Stimulated activated CD4-positive, alpha-beta T cell treated with anti-CD3 and anti-CD28 coated beads, Interleukin-15, amount 100 ng/mL, for 48 hours (primary cell): ENCODE data around the gene RNF130.
"Not testable (repeated sequence)": the region's sequence is repeated elsewhere in the genome, so short reads cannot be mapped to it uniquely, and the experiment has no call there.

Experiments
- DNase-seq, 2 donors: peaks; one replicate each; pipeline ENCODE4 v3.0.0-alpha.2; 2020; ENCODE audit warnings: low read depth in 2 of 2

RNF130 gene

DNA sequence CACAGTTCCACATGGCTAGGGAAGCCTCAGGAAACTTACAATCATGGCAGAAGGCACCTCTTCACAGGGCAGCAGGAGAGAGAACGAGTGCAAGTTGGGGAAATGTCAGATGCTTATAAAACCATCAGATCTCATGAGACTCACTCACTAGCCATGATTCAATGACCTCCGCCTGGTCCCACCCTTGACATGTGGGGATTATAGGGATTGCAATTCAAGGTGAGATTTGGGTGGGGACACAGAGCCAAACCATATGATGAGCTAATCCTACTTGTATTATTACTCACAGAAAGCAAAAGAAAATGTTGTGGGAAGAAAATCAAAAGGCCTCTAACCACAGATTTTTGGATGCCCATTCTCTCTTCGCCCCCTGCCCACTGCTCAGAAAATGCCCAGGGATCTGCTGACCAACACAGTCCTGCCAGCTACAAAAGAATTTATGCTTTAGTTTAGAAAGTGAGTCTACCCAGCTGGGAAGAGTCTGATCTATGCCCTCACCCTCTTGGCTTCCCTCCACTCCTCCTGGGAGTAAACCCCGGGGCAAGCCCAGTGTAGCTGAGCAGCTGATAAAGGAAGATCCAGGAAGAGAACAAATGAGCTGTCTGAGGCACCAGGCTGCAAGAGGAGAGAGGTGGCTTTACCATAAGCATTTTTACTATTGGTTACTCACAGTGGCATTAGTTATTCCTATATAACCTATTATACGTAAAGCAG, 53.1 kb downstream of the RNF130 start:
- DNase-seq = no peak

DNA sequence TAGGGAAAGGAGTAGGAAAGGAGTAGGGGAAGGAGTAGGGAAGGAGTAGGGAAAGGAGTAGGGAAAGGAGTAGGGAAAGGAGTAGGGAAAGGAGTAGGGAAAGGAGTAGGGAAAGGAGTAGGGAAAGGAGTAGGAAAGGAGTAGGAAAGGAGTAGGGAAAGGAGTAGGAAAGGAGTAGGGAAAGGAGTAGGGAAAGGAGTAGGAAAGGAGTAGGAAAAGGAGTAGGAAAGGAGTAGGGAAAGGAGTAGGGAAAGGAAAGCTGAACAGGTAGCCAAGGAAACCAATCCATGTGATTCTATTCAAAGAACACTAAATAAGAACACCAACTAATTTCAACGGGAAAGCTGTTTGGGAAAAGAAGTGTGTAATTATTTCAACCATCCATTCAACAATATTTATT, 56.0 kb downstream of the RNF130 start:
- not testable (repeated sequence) for DNase-seq

DNA sequence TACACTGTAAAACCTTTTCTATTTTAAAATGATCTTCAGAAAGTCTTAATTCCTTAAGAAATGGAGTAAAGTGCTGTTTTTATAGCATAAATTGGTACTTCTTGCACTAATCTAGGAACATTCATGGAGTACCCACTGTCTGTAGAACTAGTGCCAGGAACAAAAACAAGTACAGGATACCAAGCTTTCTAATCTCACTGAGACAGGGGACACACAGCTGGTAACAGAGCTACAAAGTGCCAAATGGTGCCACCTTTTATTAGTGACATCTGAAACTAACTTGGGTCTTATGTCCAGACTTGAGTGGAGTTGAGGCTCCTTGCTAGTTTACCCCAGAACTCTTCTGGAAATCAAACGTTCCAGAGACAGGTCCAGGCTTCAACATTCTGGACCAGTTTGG, 57.9 kb downstream of the RNF130 start:
- DNase-seq = no peak

DNA sequence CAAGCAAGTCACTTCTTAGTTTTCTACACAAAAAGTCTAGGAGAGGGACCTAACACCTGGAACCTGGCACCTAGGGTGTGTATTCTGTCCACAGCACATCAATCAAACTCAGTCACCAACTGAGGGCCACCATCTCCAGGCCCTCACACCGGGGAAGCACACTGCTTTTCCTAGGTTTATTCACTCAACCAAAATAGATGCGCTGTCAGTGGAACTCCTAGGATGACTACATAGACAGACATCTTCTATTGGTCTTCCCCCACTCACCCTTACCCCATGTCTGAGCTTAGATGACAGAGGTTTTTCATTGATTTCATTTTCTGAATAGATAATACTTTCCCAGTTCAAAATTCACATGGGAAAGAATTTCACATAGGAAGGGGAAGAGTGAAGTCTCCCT, 59.2 kb downstream of the RNF130 start:
- no peak for DNase-seq

DNA sequence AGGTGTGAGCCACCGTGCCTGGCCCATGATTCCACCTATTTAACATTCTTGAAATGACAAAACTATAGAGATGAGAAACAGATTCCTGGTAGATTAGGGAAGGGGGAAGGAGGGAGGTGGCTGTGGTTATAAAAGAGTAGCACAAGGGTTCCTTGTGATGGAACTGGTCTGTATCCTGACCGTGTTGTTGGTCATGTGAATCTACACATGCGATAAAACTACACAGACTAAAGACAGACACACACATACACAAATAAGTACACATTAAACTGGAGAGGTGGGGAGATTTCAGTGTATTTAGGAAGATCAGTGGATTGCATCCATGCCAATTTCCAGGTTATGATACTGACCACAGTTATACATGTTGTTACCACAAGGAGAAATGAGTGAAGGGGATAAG, 60.9 kb downstream of the RNF130 start:
- DNase-seq = no peak

DNA sequence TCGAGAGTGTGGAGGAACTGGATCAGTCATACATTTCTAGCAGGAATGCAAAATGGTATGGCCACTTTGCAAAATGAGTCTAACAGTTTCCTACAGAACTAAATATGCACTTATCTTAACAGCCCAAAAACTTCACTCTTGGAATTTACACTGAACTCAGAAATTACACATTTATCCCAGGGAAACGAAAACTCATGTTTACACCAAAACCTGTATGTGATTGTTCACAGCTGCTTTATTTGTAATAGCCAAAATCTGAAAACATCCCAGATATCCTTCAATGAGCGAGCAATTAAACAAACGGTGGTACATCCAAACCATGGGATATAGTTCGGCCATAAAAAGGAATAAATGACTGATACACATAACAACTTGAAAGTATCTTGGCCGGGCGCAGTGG, 62.0 kb downstream of the RNF130 start:
- no peak for DNase-seq

DNA sequence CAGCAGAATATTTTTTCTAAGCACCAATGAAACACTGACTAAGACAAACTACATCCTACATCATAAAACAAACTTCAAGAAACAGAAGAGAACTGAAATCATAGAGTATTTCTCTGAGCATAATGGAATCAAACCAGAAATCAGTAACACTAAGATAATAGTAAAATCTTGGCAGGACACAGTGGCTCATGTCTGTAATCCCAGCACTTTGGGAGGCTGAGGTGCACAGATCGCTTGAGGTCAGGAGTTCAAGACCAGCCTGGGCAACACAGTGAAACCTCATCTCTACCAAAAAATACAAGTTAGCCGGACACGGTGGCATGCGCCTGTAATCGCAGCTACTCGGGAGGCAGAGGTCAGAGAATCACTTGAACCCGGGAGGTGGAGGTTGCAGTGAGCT, 63.1 kb downstream of the RNF130 start:
- no peak for DNase-seq

DNA sequence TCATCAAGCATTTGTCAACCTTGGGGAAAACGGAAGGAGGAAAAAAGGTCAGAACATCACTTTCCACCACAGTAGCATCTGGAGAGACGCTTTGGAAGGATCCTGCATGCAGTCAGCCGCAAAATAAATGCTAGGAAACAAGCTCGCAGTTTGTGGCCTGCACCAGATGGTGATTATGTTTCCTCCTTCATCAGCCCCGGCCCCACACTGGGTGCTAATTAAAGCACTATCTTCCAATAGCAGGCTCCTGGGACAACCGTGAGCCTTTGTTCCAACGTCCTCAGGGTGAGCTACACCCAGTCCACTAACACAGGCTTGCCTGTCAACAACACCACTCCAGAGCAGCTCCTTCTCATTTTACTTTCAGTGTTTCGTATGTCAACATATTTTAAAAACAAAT, 64.0 kb downstream of the RNF130 start:
- DNase-seq = no peak

DNA sequence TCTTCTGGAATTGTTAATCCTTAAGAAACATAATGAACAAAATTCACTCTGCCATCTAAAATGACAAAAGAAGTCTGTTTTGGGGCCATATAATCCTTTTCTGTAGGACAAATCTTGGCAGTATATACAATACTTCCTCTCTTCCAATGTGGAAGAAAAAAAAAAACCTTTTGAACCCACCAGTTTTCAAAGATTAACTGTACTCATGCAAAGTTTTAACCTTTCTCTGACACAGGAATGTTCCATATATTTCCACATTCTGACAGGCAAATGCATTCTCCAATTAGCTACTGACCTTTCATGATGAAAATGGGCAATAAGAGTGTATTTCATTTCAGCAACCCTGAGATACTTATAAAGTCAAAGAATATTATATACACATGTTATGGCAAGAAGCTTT, 65.4 kb downstream of the RNF130 start:
- no peak for DNase-seq

DNA sequence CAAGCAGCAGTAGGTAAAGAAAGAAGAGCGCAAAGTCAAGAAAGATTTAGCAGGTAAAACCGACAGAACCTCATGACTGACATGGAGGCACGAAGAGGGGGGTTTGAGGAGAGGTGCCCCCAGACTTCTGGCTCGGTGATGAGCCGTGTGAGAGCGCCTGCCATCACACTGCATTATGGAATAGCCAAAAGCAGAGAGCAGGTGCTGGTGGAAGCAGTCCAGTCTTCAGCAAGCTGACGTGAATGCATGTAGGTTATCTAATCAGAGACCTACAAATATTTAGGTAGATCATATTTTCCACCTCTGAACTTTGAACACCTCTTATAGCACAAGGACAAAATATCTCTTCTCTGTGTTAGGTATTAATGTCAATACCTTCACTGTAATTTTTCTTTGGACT, 68.4 kb downstream of the RNF130 start:
- DNase-seq = no peak

DNA sequence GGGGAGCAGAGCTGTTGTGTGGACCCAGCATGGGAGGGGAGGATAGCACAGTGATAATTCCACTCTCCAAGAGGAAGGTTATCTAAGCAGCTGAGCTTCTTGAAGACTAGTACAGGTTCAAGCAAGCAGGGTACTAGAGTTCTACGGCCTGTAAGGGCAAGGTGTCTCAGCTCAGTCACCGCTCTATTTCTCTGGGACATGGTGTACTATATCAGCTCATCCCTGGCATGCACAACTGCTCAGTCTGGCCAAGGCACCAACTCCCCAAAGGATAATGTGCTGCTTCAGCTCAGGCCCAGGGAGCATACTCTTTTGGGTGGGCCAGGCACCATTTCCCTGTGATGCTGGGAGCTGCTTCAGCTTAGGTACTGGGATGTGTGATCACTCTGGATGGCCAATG, 69.8 kb downstream of the RNF130 start:
- no peak for DNase-seq

DNA sequence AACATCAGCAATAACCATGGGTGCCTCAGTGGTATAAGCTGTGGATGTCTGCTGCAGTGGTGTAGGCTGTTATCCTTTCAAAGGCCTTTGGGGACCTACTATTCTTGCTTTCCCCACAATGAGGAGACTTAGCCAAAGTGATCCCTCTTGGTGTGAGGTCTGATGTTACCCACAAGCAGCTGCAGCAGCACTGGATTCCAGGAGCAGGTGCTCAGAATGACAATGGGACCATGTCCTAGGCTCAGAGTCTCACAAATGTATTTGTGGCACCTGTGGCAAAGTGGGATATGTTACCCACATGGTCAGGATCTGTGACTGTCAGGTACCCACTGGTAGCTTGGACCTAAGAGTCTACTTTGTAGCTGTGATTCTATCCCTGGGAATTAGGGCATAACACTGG, 70.4 kb downstream of the RNF130 start:
- no peak for DNase-seq

DNA sequence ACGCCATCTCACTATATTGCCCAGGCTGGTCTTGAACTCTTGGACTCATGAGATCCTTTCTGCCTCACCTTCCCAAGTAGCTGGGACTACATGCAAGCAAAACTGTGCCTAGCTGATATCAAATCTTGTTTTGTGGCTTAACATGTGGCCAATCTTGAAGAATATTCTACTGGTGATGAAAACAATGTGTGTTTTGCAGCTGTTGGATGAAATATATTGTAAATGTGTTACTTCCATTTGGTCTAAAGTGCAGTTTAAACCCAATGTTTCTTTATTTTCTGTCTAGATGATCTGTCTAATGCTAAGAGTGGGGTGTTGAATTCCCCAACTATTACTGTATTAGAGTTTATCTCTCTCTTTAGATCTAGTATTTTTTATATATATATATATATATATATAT, 73.1 kb downstream of the RNF130 start:
- no peak for DNase-seq

DNA sequence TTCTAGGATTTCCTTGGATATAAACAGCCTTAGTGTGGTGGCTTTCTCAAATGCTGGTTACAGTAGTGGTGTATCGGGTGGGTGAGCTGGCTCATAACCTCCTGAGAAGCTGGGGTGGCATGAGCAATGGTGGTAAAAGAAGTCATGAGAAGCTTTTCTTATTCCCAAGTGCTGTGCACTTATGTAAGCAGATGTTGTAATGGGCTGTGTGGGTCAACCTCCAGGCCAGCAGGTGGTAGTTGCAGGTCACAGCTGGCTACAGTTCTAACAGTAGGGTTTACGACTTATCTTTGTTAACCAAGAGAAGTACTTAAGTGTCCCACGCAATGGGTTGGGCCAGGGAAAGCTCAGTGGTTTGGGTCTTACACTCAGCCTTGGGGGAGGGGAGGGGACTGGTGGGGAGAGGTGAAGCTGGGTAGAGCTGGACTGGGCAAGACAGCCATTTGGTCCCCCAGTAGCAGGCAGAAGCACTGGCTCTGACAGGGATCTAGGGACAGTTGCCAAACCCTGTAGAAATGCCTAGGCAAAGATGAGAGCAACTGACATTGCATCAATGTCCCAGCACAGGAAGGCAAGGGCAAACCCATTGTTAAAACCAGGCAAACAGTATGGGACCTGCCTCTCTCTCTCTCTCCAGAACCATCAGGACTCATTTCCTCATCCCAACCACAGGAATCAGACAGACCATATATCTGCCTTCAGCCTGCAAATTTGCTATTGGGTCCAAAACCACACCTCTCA, 76.8 kb downstream of the RNF130 start:
- no peak for DNase-seq

DNA sequence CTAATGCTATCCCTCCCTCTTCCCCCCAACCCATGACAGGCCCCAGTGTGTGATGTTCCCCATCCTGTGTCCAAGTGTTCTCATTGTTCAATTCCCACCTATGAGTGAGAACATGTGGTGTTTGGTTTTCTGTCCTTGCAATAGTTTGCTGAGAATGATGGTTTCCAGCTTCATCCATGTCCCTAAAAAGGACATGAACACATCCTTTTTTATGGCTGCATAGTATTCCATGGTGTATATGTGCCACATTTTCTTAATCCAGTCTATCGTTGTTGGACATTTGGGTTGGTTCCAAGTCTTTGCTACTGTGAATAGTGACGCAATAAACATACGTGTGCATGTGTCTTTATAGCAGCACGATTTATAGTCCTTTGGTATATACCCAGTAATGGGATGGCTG, 78.7 kb downstream of the RNF130 start:
- not testable (repeated sequence) for DNase-seq

DNA sequence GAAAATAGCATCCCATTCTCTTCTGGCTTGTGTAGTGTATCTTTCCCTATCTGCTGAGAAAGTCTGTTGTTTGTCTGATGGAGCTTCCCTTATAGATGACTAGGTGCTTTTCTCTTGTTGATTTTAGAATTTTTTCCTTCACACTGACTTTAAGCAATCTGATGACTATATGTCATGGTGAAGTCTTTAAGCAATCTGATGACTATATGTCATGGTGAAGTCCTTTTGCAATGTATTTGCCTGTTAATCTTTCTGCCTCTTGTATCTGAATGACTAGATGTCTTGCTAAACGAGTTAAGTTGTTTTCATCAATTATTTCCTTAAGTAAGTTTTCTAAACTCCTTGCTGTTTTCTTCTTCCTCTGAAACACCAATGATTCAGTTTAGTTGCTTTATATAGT, 80.5 kb downstream of the RNF130 start:
- DNase-seq = no peak

DNA sequence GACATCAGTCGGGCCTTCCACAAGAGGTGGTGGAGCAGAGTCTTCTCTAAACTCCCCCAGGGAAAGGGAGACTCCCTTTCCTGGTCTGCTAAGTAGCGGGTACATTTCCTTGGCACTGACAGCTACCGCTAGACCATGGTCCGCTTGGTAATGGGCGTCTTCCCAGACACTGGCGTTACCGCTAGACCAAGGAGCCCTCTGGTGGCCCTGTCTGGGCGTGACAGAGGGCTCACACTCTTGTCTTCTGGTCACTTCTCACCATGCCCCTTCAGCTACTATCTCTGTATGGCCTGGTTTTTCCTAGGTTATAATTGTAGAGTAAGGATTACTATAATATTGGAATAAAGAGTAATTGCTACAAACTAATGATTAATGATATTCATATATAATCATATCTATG, 81.0 kb downstream of the RNF130 start:
- not testable (repeated sequence) for DNase-seq

DNA sequence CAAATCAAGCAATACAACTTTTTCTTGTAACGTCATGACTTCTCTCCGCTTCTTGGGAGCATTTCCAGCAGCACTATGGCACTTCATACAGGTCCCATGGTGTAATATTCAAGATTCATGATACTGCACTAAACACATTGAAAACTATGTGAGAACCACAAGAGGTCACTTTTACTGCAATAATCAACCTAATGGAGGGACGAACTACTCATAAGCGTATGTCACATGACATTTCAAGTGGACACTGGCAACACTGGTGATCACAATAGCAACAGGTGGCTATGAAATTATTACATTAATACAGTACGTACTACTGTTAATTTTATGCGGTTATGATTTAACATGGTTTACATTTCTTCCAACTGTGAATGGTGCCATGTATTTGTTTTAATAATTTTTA, 85.2 kb downstream of the RNF130 start:
- no peak for DNase-seq

DNA sequence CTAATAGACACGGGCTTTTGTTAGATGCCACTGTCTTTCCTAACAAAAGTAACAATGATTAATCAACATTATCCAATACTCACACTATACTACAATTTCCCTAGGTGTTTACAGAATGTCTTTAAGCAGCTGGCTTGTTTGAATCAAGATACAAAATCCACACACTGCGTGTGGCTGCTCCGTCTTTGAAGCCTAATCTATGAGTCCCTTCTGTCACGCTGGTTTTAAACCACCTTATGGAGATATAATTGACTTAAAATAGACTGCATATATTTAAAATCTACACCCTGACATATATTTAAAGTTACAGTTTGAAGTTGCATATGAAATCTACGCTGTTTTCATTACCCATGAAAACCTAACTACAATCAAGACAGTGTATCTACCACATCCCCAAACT, 89.9 kb downstream of the RNF130 start:
- no peak for DNase-seq

DNA sequence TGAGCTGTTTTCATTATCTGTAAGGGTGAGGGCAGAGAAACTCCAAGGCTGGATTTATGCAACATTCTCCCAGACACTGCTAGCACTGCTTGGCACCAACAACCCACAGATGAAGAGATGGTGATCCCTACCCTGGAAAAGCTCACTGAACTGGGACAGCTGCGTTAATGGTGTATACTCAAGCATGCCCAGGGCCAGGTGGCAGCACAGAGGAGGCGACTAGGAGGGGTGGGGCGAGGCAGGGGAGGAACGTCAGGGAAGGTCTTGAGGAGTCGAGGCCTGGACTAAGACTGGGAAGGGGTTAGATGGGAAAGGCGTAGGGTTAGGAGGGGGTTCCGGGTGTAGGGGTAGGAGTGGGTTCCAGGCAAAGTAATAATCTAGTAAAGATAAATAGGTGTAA, 90.8 kb downstream of the RNF130 start:
- no peak for DNase-seq

DNA sequence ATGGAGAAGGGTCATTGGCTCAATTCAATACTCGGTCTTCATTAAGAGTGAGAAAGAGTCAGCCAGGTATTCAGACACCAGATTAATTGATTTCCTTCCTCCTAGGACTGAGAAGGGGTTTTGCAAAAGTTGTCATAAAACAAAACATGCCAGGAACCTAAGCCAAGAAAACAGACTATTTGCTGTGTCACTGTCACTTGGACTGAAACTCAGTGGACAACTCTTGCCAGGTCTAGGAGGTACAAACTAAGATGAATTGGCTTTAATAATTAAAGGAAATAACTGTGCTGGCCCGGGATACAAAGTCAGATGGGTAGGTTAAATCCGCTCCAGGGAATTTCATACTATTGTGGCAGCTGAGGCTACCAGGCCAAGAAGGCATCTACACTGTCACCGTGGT, 92.8 kb downstream of the RNF130 start:
- no peak for DNase-seq

DNA sequence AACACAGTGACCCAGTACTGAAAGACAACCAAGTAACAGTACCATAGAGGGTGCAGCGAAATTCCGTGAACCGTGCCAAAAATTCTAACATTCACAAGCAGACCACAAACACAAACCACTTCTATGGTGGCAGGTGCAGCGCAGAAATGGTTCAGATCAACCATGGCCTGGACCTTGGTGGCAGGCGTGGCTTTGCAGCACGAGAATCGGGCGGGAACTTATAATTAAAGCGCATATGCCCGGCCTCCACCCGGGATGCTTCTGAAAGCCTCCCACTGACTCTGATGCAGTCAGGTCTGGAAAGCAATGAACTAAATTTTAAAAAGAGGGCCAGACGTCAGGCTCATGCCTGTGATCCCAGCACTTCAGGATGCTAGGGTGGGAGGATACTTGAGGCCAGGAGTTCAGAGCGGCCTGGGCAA, 95.8 kb downstream of the RNF130 start:
- no peak for DNase-seq

DNA sequence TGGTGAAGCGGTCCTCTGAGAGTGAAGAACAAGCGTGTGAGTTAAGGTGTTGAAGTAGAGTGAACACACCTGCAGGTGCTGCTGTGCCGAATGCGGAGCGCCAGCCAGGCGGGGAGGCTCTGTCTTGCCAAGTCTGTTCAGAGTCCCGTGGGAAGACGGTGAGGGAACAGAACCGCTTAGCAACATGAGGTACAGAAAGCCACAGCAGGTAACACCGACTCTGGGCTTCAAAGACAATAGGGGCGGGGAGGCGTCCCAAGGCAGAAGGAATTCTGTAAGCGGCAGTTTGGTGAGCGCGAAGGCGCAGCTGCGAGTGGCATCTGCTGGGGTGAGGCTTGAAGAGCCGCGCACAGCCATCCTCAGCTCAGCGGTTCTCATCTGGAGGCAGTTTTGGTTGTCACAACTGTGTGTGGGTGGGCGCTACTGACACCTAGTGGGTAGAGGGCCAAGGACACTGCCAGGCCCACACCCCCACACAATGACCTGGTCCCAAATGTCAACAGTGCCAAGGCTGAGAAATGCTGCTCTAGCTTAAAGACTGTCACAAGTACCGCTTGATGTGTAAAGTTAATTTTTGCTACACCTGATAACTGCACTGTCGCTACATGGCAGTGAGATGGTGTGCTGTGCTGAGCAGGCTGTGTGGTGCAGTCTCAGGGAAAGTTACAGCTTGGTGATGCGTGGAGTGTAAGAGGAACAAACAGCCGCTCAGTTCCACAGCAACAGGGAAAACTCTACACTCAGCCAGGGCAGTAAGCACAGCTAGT, 96.4 kb downstream of the RNF130 start:
- peak in 1 of 2 donors; percentile 4 for DNase-seq
